GM12878 (cell line): ENCODE measurements around the gene EEF1A1. TPM values are rescaled to one million over a fixed set of nuclear protein-coding genes. Genes with fewer than 3 reads are reported as not detected.

ENCODE experiments used
- ATAC-seq: fragments of 200-7000 bp; cut with Tn5 transposase; 3 replicates; pipeline ENCODE4 v1.9.1; 2020; ENCODE audit warnings: mild to moderate bottlenecking, moderate library complexity
- BruUV-seq: library from RNA; stranded (reverse); fragments of 400-500 nt; replicated peaks from 2 replicates; lab custom pipeline; 2021; lab: Mats Ljungman, UMichigan
- CTCF ChIA-PET: fragments of 300-600 bp; sonication (Branson Sonifier 250); formaldehyde crosslinking; extraction: SDS; loops from one replicate; lab custom pipeline; 2021; ENCODE audit warnings: inconsistent platforms; lab: Yijun Ruan, JAX
- POLR2A ChIA-PET: fragments of 350-600 bp; formaldehyde crosslinking; extraction: SDS; loops from one replicate; lab custom pipeline; 2021; ENCODE audit warnings: inconsistent platforms; lab: Charles Lee
- RAD21 ChIA-PET: fragments of 300-600 bp; sonication (Branson Sonifier 250); formaldehyde crosslinking; loops from one replicate; lab custom pipeline; 2023; ENCODE audit warnings: antibody characterized with exemption; ENCODE audit not compliant: unreplicated experiment; lab: Charles Lee
- SMC1A ChIA-PET: fragments of 300-600 bp; sonication (Branson Sonifier 250); formaldehyde crosslinking; loops from one replicate; lab custom pipeline; 2023; ENCODE audit not compliant: unreplicated experiment, uncharacterized antibody; lab: Charles Lee
- DNase-seq: peaks from one replicate; pipeline ENCODE4 v3.0.0-alpha.2; 2011; ENCODE audit warnings: low read depth, low spot score
- FAIRE-seq: peaks from 3 replicates; lab custom pipeline; 2011; peaks lifted over from hg19 to GRCh38; lab: Jason Lieb, UNC
- H2AFZ ChIP-seq: 2 replicates; pipeline ENCODE4 v1.6.0; 2011; ENCODE audit warnings: low read depth, low read length, control low read depth; ENCODE audit not compliant: control insufficient read depth
- H3K27ac ChIP-seq: 2 replicates; pipeline ENCODE4 v1.5.1; 2011; ENCODE audit warnings: control low read depth; ENCODE audit not compliant: control insufficient read depth, insufficient read depth
- H3K27me3 ChIP-seq, 2 experiments: replicated peaks in 1 of 2; 2 replicates each; pipeline versions ENCODE4 v1.6.0 to v1.6.1; 2011; ENCODE audit warnings: low read length in 1 of 2; ENCODE audit not compliant: control insufficient read depth in 2 of 2, insufficient read depth in 2 of 2
- H3K36me3 ChIP-seq, 2 experiments: 2 replicates each; pipeline ENCODE4 v1.5.1; 2011; ENCODE audit warnings: low read length in 1 of 2; ENCODE audit not compliant: control insufficient read depth in 2 of 2, insufficient read depth in 2 of 2
- H3K4me1 ChIP-seq: 2 replicates; pipeline ENCODE4 v1.6.1; 2011; ENCODE audit warnings: mild to moderate bottlenecking, low read length, moderate library complexity, mixed read lengths; ENCODE audit not compliant: control insufficient read depth, insufficient read depth
- H3K4me2 ChIP-seq: 2 replicates; pipeline ENCODE4 v1.6.0; 2011; ENCODE audit warnings: control low read depth; ENCODE audit not compliant: control insufficient read depth, insufficient read depth
- H3K4me3 ChIP-seq: fragments of 200-600 bp; sonication (generic); 2 replicates; pipeline ENCODE4 v1.5.1; 2016
- H3K79me2 ChIP-seq: 2 replicates; pipeline ENCODE4 v1.6.0; 2011; ENCODE audit warnings: low read length; ENCODE audit not compliant: control insufficient read depth, insufficient read depth
- H3K9ac ChIP-seq: 2 replicates; pipeline ENCODE4 v1.8.0; 2011; ENCODE audit warnings: low read length, control low read depth, mixed read lengths; ENCODE audit not compliant: control insufficient read depth, insufficient read depth
- H3K9me3 ChIP-seq: replicated peaks from 3 replicates; pipeline ENCODE4 v1.5.1; 2011; ENCODE audit warnings: mild to moderate bottlenecking, low read length; ENCODE audit not compliant: control insufficient read depth, insufficient read depth
- H4K20me1 ChIP-seq: 2 replicates; pipeline ENCODE4 v1.6.0; 2011; ENCODE audit not compliant: control insufficient read depth, insufficient read depth
- E4F1 ChIP-seq: fragments of 450-650 bp; IDR thresholded peaks from 2 replicates; pipeline ENCODE4 v1.6.1; 2018; ENCODE audit warnings: borderline replicate concordance, mild to moderate bottlenecking; ENCODE audit not compliant: partially characterized antibody
- ELK1 ChIP-seq: IDR thresholded peaks from 2 replicates; pipeline ENCODE4 v1.6.1; 2012; ENCODE audit warnings: low read depth, low read length, improper control_type of control experiment
- LARP7 ChIP-seq: fragments of 450-650 bp; IDR thresholded peaks from 2 replicates; pipeline ENCODE4 v1.6.1; 2017; ENCODE audit warnings: mild to moderate bottlenecking
- POLR2A ChIP-seq: IDR thresholded peaks from 2 replicates; pipeline ENCODE4 v1.6.1; 2011; ENCODE audit warnings: low read depth, mild to moderate bottlenecking, low read length
- PRDM15 ChIP-seq: fragments of 450-650 bp; formaldehyde crosslinking; IDR thresholded peaks from 2 replicates; pipeline ENCODE4 v1.4.0; 2020; ENCODE audit warnings: mild to moderate bottlenecking, moderate library complexity
- STAT1 ChIP-seq: fragments of 450-650 bp; conservative IDR thresholded peaks from 2 replicates; pipeline ENCODE4 v1.6.1; 2014; ENCODE audit warnings: antibody characterized with exemption, mild to moderate bottlenecking
- STAT3 ChIP-seq: IDR thresholded peaks from 2 replicates; pipeline ENCODE4 v1.6.1; 2011; ENCODE audit warnings: low read depth, low read length, improper control_type of control experiment
- TCF7 ChIP-seq: IDR thresholded peaks from 2 replicates; pipeline ENCODE4 v1.6.1; 2014; ENCODE audit warnings: antibody characterized with exemption, borderline replicate concordance
- WGBS: methylation state at CpG from one replicate; pipeline ENCODE4 v1.1.6; 2016; ENCODE audit warnings: low lambda C conversion rate; ENCODE audit not compliant: insufficient replicate concordance, insufficient coverage; ENCODE audit errors: missing lambda C conversion rate; 5-methylcytosine and 5-hydroxymethylcytosine counted together
- in situ Hi-C: fragments of 300-500 bp; cut with MboI; formaldehyde crosslinking; loops from 9 replicates; pipeline ENCODE4 v1.14.3; 2018; ENCODE audit warnings: mixed read lengths
- intact Hi-C: fragments of 100-400 bp; cut with micrococcal nuclease; formaldehyde crosslinking; loops from one replicate; pipeline ENCODE4 v1.14.2; 2022; ENCODE audit not compliant: unreplicated experiment
- polyA plus RNA-seq, 11 experiments: library from polyadenylated mRNA; depleted of rRNA in 4 of 11; unstranded in 6 of 11; stranded (reverse) in 5 of 11; fragments of >200 nt; fragmentation: Nextera tagmentation in 4 of 11; fragmentation: Illumina TruSeq in 1 of 11; extraction: Ambion mirVana in 4 of 11; extraction: Trizol in 1 of 11; gene quantifications; 1 replicate in 1 of 11; 2 replicates in 10 of 11; pipeline versions ENCODE4 v1.2.1 to v1.2.3, GENCODE V29; 2011 to 2016; ENCODE audit warnings: inconsistent platforms in 2 of 11, missing spikeins in 2 of 11, low read depth in 1 of 11
- total RNA-seq, 4 experiments: library from RNA; depleted of rRNA in 3 of 4; stranded (reverse); fragments of >200 nt in 3 of 4; fragmentation: Illumina TruSeq in 1 of 4; extraction: Trizol in 1 of 4; gene quantifications; 2 replicates each; pipeline versions ENCODE4 v1.2.1 to v1.2.3, GENCODE V29; 2013 to 2021

EEF1A1 gene
- total and polyA plus RNA-seq, 10 of the 15 experiments (the other 5 are each of a cell fraction or from before 2014, with no cell fraction given), result 4,214 to 18,090 (median 14,132) TPM

- no peak overlapping the region for H2AFZ ChIP-seq
- no TSS peak for BruUV-seq
- H3K9me3 ChIP-seq, result no peaks in the 10 kb centered on the region; the same call in 2 of the 3 replicates
- 75% methylated on average over 5 of the region's 5 CpGs for WGBS
- RAD21 ChIA-PET, result interaction anchor here (1.6 kb wide), 1 partner anchor 243 kb away, joined by 3 read pairs; no protein-coding TSS in a partner anchor
- SMC1A ChIA-PET, result no interaction called here
- POLR2A ChIA-PET, result no interaction called here
- no peak overlapping the region for H3K9ac ChIP-seq
- intact Hi-C loops, result no loop called here
- no peak overlapping the region for H3K4me3 ChIP-seq
- no peaks in the 10 kb centered on the region for H4K20me1 ChIP-seq
- FAIRE-seq, result no peak
- H3K79me2 ChIP-seq, result no peaks in the 10 kb centered on the region
- DNase-seq, result no peak
- H3K4me2 ChIP-seq, result no peak overlapping the region
- TF ChIP-seq POLR2A (no peak), PRDM15 (no peak), TCF7 (no peak), LARP7 (no peak), STAT3 (no peak), E4F1 (no peak), STAT1 (no peak), ELK1 (no peak)
- no peaks in the 10 kb centered on the region for H3K36me3 ChIP-seq
- H3K27ac ChIP-seq, result no peak overlapping the region
- no peaks in the 10 kb centered on the region for H3K4me1 ChIP-seq
- ATAC-seq, result no peak
- no peaks in the 10 kb centered on the region for H3K27me3 ChIP-seq
- in situ Hi-C loops, result no loop called here
- CTCF ChIA-PET, result no interaction called here
These were observed 48.3 kb upstream of the EEF1A1 start for GRCh38 chr6:73569121-73569520.
